Smooth muscle cell (in vitro differentiated cells): ENCODE results near the gene KLHL5. TPM values are rescaled to one million over a fixed set of nuclear protein-coding genes. Genes with fewer than 3 reads are reported as not detected.

ENCODE experiments used
- DNase-seq: peaks from one replicate; lab custom pipeline; 2025; ENCODE audit not compliant: unreplicated experiment; lab: John Stamatoyannopoulos, UW
- H2AFZ ChIP-seq: fragments of 200-600 bp; sonication (generic); 2 replicates; pipeline ENCODE4 v1.6.0; 2016; ENCODE audit warnings: antibody characterized with exemption, low read depth, mild to moderate bottlenecking
- H3F3A ChIP-seq: fragments of 200-600 bp; sonication (generic); 2 replicates; pipeline ENCODE4 v1.6.0; 2017; ENCODE audit warnings: antibody characterized with exemption, low read depth
- H3K27ac ChIP-seq: fragments of 200-600 bp; sonication (generic); 2 replicates; pipeline ENCODE4 v1.5.1; 2016; ENCODE audit warnings: low read depth, mild to moderate bottlenecking
- H3K27me3 ChIP-seq: fragments of 200-600 bp; sonication (generic); 2 replicates; pipeline ENCODE4 v1.6.1; 2016; ENCODE audit warnings: low read depth, mild to moderate bottlenecking
- H3K36me3 ChIP-seq: fragments of 200-600 bp; sonication (generic); 2 replicates; pipeline ENCODE4 v1.5.1; 2016; ENCODE audit warnings: low read depth
- H3K4me1 ChIP-seq: fragments of 200-600 bp; sonication (generic); 2 replicates; pipeline ENCODE4 v1.5.1; 2016; ENCODE audit warnings: low read depth
- H3K4me2 ChIP-seq: fragments of 200-600 bp; sonication (generic); 2 replicates; pipeline ENCODE4 v1.6.0; 2016; ENCODE audit warnings: mild to moderate bottlenecking
- H3K4me3 ChIP-seq: fragments of 200-600 bp; sonication (generic); 2 replicates; pipeline ENCODE4 v1.5.1; 2016; ENCODE audit warnings: mild to moderate bottlenecking
- H3K79me2 ChIP-seq: fragments of 200-600 bp; sonication (generic); 2 replicates; pipeline ENCODE4 v1.6.0; 2016; ENCODE audit warnings: low read depth, mild to moderate bottlenecking
- H3K9ac ChIP-seq: fragments of 200-600 bp; sonication (generic); 2 replicates; pipeline ENCODE4 v1.6.0; 2016; ENCODE audit warnings: low read depth
- H3K9me3 ChIP-seq: fragments of 200-600 bp; sonication (generic); replicated peaks from 2 replicates; pipeline ENCODE4 v1.5.1; 2016; ENCODE audit warnings: low read depth
- H4K20me1 ChIP-seq: fragments of 200-600 bp; sonication (generic); 2 replicates; pipeline ENCODE4 v1.6.0; 2016; ENCODE audit warnings: low read depth
- WGBS: methylation state at CpG from one replicate; pipeline ENCODE4 v1.1.7; 2016; ENCODE audit warnings: low lambda C conversion rate; 5-methylcytosine and 5-hydroxymethylcytosine counted together
- polyA plus RNA-seq: library from polyadenylated mRNA; unstranded; fragments of >200 nt; fragmentation: Nextera tagmentation; extraction: Ambion mirVana; gene quantifications from 2 replicates; pipeline ENCODE4 v1.2.1, GENCODE V29; 2016
- total RNA-seq: library from RNA; depleted of rRNA; stranded (reverse); fragments of >200 nt; gene quantifications from 2 replicates; pipeline ENCODE4 v1.2.3, GENCODE V29; 2014
- TF ChIP-seq, protein P1 (sequence below): fragments of 200-600 bp; sonication (generic); IDR thresholded peaks from 2 replicates; pipeline ENCODE4 v1.5.1; 2017; ENCODE audit warnings: borderline replicate concordance, mild to moderate bottlenecking, antibody characterized with exemption; ENCODE audit not compliant: insufficient read depth, poor library complexity, severe bottlenecking

Gene KLHL5
- total and polyA plus RNA-seq, 2 experiments from 2014 or later: 31.9 to 34.7 TPM

DNA sequence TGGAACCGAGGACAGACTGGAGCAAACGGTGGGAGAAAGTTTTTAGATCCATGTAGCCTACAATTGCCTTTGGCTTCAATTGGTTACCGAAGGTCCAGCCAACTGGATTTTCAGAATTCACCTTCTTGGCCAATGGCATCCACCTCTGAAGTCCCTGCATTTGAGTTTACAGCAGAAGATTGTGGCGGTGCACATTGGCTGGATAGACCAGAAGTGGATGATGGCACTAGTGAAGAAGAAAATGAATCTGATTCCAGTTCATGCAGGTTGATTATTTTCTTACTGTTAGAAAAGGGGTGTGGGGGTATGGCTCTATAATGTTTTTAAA, 702 bp downstream of the KLHL5 start:
- H2AFZ ChIP-seq: no peak overlapping the region
- peaks cover 30% of the 10 kb centered on the region for H4K20me1 ChIP-seq
- TF ChIP-seq, protein P1, sequence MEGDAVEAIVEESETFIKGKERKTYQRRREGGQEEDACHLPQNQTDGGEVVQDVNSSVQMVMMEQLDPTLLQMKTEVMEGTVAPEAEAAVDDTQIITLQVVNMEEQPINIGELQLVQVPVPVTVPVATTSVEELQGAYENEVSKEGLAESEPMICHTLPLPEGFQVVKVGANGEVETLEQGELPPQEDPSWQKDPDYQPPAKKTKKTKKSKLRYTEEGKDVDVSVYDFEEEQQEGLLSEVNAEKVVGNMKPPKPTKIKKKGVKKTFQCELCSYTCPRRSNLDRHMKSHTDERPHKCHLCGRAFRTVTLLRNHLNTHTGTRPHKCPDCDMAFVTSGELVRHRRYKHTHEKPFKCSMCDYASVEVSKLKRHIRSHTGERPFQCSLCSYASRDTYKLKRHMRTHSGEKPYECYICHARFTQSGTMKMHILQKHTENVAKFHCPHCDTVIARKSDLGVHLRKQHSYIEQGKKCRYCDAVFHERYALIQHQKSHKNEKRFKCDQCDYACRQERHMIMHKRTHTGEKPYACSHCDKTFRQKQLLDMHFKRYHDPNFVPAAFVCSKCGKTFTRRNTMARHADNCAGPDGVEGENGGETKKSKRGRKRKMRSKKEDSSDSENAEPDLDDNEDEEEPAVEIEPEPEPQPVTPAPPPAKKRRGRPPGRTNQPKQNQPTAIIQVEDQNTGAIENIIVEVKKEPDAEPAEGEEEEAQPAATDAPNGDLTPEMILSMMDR: no peak
- H3K4me2 ChIP-seq: peak overlapping the region; percentile 69
- H3K27ac ChIP-seq: no peak overlapping the region
- no peak overlapping the region for H3K4me3 ChIP-seq
- H3F3A ChIP-seq: no peaks in the 10 kb centered on the region
- H3K27me3 ChIP-seq: no peaks in the 10 kb centered on the region
- no peaks in the 10 kb centered on the region for H3K9me3 ChIP-seq
- WGBS: 70% methylated on average over 4 of the region's 4 CpGs
- H3K4me1 ChIP-seq: peaks cover 11% of the 10 kb centered on the region
- no peaks in the 10 kb centered on the region for H3K36me3 ChIP-seq
- DNase-seq: no peak
- no peak overlapping the region for H3K9ac ChIP-seq
- H3K79me2 ChIP-seq: peaks cover 71% of the 10 kb centered on the region

DNA sequence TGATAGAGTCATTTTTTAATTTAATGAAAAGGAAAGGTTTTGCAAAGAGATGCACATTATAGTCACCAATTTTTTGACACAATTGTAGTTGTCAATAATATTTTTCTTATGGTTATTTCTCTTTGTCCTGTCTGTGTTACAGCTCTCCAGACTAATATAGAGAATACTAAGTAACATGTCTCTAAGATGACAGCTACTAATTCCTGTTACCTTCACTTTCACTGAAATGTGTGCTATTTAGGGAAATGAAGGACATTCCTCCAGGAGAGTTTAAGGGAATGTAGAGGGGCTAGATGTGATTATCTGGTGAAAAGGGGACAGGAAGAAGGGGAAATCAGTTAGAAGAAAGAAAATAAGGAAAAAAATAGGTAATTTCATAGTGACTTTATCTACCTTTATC, 1.4 kb downstream of the KLHL5 start:
- H3K79me2 ChIP-seq: peaks cover 64% of the 10 kb centered on the region
- peaks cover 29% of the 10 kb centered on the region for H4K20me1 ChIP-seq
- no peak overlapping the region for H2AFZ ChIP-seq
- H3K9ac ChIP-seq: no peak overlapping the region
- H3K4me1 ChIP-seq: peaks cover 11% of the 10 kb centered on the region
- TF ChIP-seq, protein P1: no peak
- H3K27ac ChIP-seq: no peak overlapping the region
- H3K9me3 ChIP-seq: no peaks in the 10 kb centered on the region
- no peaks in the 10 kb centered on the region for H3K36me3 ChIP-seq
- H3K27me3 ChIP-seq: no peaks in the 10 kb centered on the region
- no peak for DNase-seq
- no peak overlapping the region for H3K4me2 ChIP-seq
- H3F3A ChIP-seq: no peaks in the 10 kb centered on the region
- no peak overlapping the region for H3K4me3 ChIP-seq

GRCh38 chr4:39066371-39066770, 4.3 kb downstream of the KLHL5 start:
- Histone ChIP-seq H3K9ac (no peak overlapping the region), H3K4me2 (no peak overlapping the region), H3F3A (no peaks in the 10 kb centered on the region), H3K4me3 (no peak overlapping the region), H3K36me3 (no peaks in the 10 kb centered on the region), H3K27me3 (no peaks in the 10 kb centered on the region), H3K27ac (no peak overlapping the region), H4K20me1 (peaks cover 16% of the 10 kb centered on the region), H2AFZ (no peak overlapping the region), H3K4me1 (peaks cover 11% of the 10 kb centered on the region), H3K9me3 (no peaks in the 10 kb centered on the region), H3K79me2 (peaks cover 40% of the 10 kb centered on the region)
- WGBS: 95% methylated on average over 2 of the region's 2 CpGs
- TF ChIP-seq, protein P1: no peak
- DNase-seq: no peak

- H3K9ac ChIP-seq: no peak overlapping the region
- no peak overlapping the region for H3K4me3 ChIP-seq
- no peaks in the 10 kb centered on the region for H3K36me3 ChIP-seq
- H3K9me3 ChIP-seq: no peaks in the 10 kb centered on the region
- H4K20me1 ChIP-seq: peaks cover 10% of the 10 kb centered on the region
- H3K27ac ChIP-seq: no peak overlapping the region
- DNase-seq: no peak
- H3F3A ChIP-seq: no peaks in the 10 kb centered on the region
- H3K27me3 ChIP-seq: no peaks in the 10 kb centered on the region
- peaks cover 37% of the 10 kb centered on the region for H3K79me2 ChIP-seq
- 97% methylated on average over 2 of the region's 2 CpGs for WGBS
- no peak overlapping the region for H3K4me2 ChIP-seq
- TF ChIP-seq, protein P1: no peak
- H3K4me1 ChIP-seq: peaks cover 5% of the 10 kb centered on the region
- no peak overlapping the region for H2AFZ ChIP-seq
Measured at GRCh38 chr4:39067031-39067430, 5.0 kb downstream of the KLHL5 start.
